WTC11 (cell line): ENCODE data around the gene BPTF. TPM values are rescaled to one million over a fixed set of nuclear protein-coding genes. Genes with fewer than 3 reads are reported as not detected.
A peak's percentile ranks its signal among the peaks of the same experiment; 100 is the strongest.

ENCODE experiments used
- ATAC-seq: fragments of 200-7000 bp; cut with Tn5 transposase; 2 replicates; pipeline ENCODE4 v1.10.0; 2021; ENCODE audit warnings: mild to moderate bottlenecking, moderate library complexity
- CTCF ChIA-PET: fragments of 300-600 bp; sonication (Branson Sonifier 250); formaldehyde crosslinking; loops from one replicate; lab custom pipeline; 2021; ENCODE audit warnings: antibody characterized with exemption; lab: Charles Lee
- POLR2A ChIA-PET: fragments of 350-600 bp; sonication (Branson Sonifier 250); formaldehyde crosslinking; loops from one replicate; lab custom pipeline; 2021; ENCODE audit warnings: antibody characterized with exemption; lab: Charles Lee
- DNase-seq: peaks from one replicate; pipeline ENCODE4 v3.0.0; 2021; ENCODE audit warnings: low spot score
- H3K27ac Mint-ChIP-seq: 2 replicates; pipeline ENCODE4 v1.8.0; 2021; ENCODE audit warnings: mixed read lengths
- H3K27me3 Mint-ChIP-seq: 2 replicates; pipeline ENCODE4 v1.8.0; 2021; ENCODE audit warnings: low read depth, mild to moderate bottlenecking, moderate library complexity, mixed read lengths
- H3K36me3 Mint-ChIP-seq: 2 replicates; pipeline ENCODE4 v1.8.0; 2021; ENCODE audit warnings: mixed read lengths
- H3K4me1 Mint-ChIP-seq: 2 replicates; pipeline ENCODE4 v1.8.0; 2022; ENCODE audit warnings: mixed read lengths
- H3K4me3 Mint-ChIP-seq: 2 replicates; pipeline ENCODE4 v1.8.0; 2021; ENCODE audit warnings: mild to moderate bottlenecking, moderate library complexity, mixed read lengths
- H3K9me3 Mint-ChIP-seq: 2 replicates; pipeline ENCODE4 v1.8.0; 2021; ENCODE audit warnings: mixed read lengths
- AR ChIP-seq: fragments of 250-450 bp; sonication (Bioruptor Pico); IDR thresholded peaks from 2 replicates; pipeline ENCODE4 v1.9.0; 2021; ENCODE audit warnings: mild to moderate bottlenecking
- ARID4B ChIP-seq: sonication (generic); formaldehyde crosslinking; IDR thresholded peaks from 2 replicates; pipeline ENCODE4 v1.8.0; 2023; ENCODE audit warnings: missing genetic modification reagents, mild to moderate bottlenecking, borderline replicate concordance
- ATF3 ChIP-seq: sonication (generic); formaldehyde crosslinking; conservative IDR thresholded peaks from 2 replicates; pipeline ENCODE4 v1.8.1; 2022; ENCODE audit warnings: mild to moderate bottlenecking, missing genetic modification reagents
- CBFB ChIP-seq: sonication (generic); formaldehyde crosslinking; IDR thresholded peaks from 2 replicates; pipeline ENCODE4 v1.8.1; 2022; ENCODE audit warnings: mild to moderate bottlenecking, low read depth, missing genetic modification reagents
- CREM ChIP-seq: sonication (generic); formaldehyde crosslinking; IDR thresholded peaks from 2 replicates; pipeline ENCODE4 v1.8.1; 2022; ENCODE audit warnings: mild to moderate bottlenecking, missing genetic modification reagents, moderate library complexity
- E2F4 ChIP-seq: sonication (generic); formaldehyde crosslinking; IDR thresholded peaks from 2 replicates; pipeline ENCODE4 v1.8.1; 2022; ENCODE audit warnings: low read depth, mild to moderate bottlenecking, moderate library complexity, missing genetic modification reagents, borderline replicate concordance
- ETV6 ChIP-seq: sonication (generic); formaldehyde crosslinking; IDR thresholded peaks from 2 replicates; pipeline ENCODE4 v1.8.1; 2022; ENCODE audit warnings: mild to moderate bottlenecking, missing genetic modification reagents
- FOXJ3 ChIP-seq: sonication (generic); formaldehyde crosslinking; IDR thresholded peaks from 2 replicates; pipeline ENCODE4 v1.9.0; 2021; ENCODE audit warnings: missing genetic modification reagents, mild to moderate bottlenecking, borderline replicate concordance
- FOXK1 ChIP-seq: sonication (generic); formaldehyde crosslinking; IDR thresholded peaks from 2 replicates; pipeline ENCODE4 v1.8.0; 2022; ENCODE audit warnings: mild to moderate bottlenecking, moderate library complexity, missing genetic modification reagents
- IRF2 ChIP-seq: sonication (generic); formaldehyde crosslinking; IDR thresholded peaks from 2 replicates; pipeline ENCODE4 v1.8.0; 2022; ENCODE audit warnings: low read depth, missing genetic modification reagents, borderline replicate concordance
- MYBL2 ChIP-seq: sonication (generic); formaldehyde crosslinking; IDR thresholded peaks from 2 replicates; pipeline ENCODE4 v1.8.1; 2023; ENCODE audit warnings: mild to moderate bottlenecking, moderate library complexity, missing genetic modification reagents
- PREB ChIP-seq: sonication (generic); formaldehyde crosslinking; IDR thresholded peaks from 2 replicates; pipeline ENCODE4 v1.8.1; 2022; ENCODE audit warnings: mild to moderate bottlenecking, missing genetic modification reagents, moderate library complexity, borderline replicate concordance
- RELA ChIP-seq: sonication (generic); formaldehyde crosslinking; IDR thresholded peaks from 2 replicates; pipeline ENCODE4 v1.8.1; 2022; ENCODE audit warnings: missing genetic modification reagents, mild to moderate bottlenecking, borderline replicate concordance
- RORB ChIP-seq: fragments of 250-450 bp; sonication (Bioruptor Pico); IDR thresholded peaks from 2 replicates; pipeline ENCODE4 v1.9.0; 2021; ENCODE audit warnings: mild to moderate bottlenecking
- SP1 ChIP-seq: sonication (generic); formaldehyde crosslinking; conservative IDR thresholded peaks from 2 replicates; pipeline ENCODE4 v1.8.1; 2022; ENCODE audit warnings: missing genetic modification reagents
- STAT6 ChIP-seq: sonication (generic); formaldehyde crosslinking; conservative IDR thresholded peaks from 2 replicates; pipeline ENCODE4 v1.8.1; 2023; ENCODE audit warnings: mild to moderate bottlenecking, low read depth, missing genetic modification reagents, moderate library complexity
- TEAD4 ChIP-seq: sonication (generic); formaldehyde crosslinking; IDR thresholded peaks from 2 replicates; pipeline ENCODE4 v1.8.0; 2022; ENCODE audit warnings: mild to moderate bottlenecking, missing genetic modification reagents
- ZBTB43 ChIP-seq: sonication (generic); formaldehyde crosslinking; IDR thresholded peaks from 2 replicates; pipeline ENCODE4 v1.8.1; 2023; ENCODE audit warnings: mild to moderate bottlenecking, missing genetic modification reagents
- ZNF138 ChIP-seq: sonication (generic); formaldehyde crosslinking; conservative IDR thresholded peaks from 2 replicates; pipeline ENCODE4 v1.8.1; 2022; ENCODE audit warnings: mild to moderate bottlenecking, moderate library complexity, missing genetic modification reagents
- ZNF219 ChIP-seq: sonication (generic); formaldehyde crosslinking; IDR thresholded peaks from 2 replicates; pipeline ENCODE4 v1.8.0; 2023; ENCODE audit warnings: missing genetic modification reagents, mild to moderate bottlenecking, borderline replicate concordance
- ZNF232 ChIP-seq: sonication (generic); formaldehyde crosslinking; IDR thresholded peaks from 2 replicates; pipeline ENCODE4 v1.8.0; 2022; ENCODE audit warnings: mild to moderate bottlenecking, missing genetic modification reagents
- ZNF317 ChIP-seq: sonication (generic); formaldehyde crosslinking; IDR thresholded peaks from 2 replicates; pipeline ENCODE4 v1.8.1; 2023; ENCODE audit warnings: low read depth, mild to moderate bottlenecking, moderate library complexity, missing genetic modification reagents, borderline replicate concordance
- total RNA-seq: library from RNA; stranded (reverse); gene quantifications from 3 replicates; pipeline ENCODE4 v1.2.3, GENCODE V29; 2021

The BPTF gene
- total RNA-seq, 1 experiment from 2014 or later, result 178 TPM

GRCh38 chr17:67993153-67993997, 168.1 kb downstream of the BPTF start:
- POLR2A ChIA-PET, result interaction anchor here (0.5 to 1.0 kb wide), 3 partner anchors 10 to 27 kb away, joined by 4 to 6 read pairs (median 5); no protein-coding TSS in a partner anchor
- no peak for TF ChIP-seq ZNF317 (CRISPR knock-in tag)
- TF ChIP-seq FOXJ3, result no peak
- TF ChIP-seq RELA (CRISPR knock-in tag), result no peak
- no peak for TF ChIP-seq ZNF138
- TF ChIP-seq CBFB (CRISPR knock-in tag), result no peak
- no peak for TF ChIP-seq ARID4B (CRISPR knock-in tag)
- no peak for TF ChIP-seq TEAD4
- peak; percentile 50; the same call in 1 of the 2 replicates for TF ChIP-seq SP1 (CRISPR knock-in tag)
- no peak for TF ChIP-seq ZNF232 (CRISPR knock-in tag)
- no peak for TF ChIP-seq ZBTB43 (CRISPR knock-in tag)
- no peak; the same call in 1 of the 2 replicates for TF ChIP-seq MYBL2 (CRISPR knock-in tag)
- TF ChIP-seq ZNF219 (CRISPR knock-in tag), result no peak
- TF ChIP-seq PREB (CRISPR knock-in tag), result no peak
- TF ChIP-seq RORB (CRISPR knock-in tag), result no peak
- no peak for TF ChIP-seq IRF2 (CRISPR knock-in tag)
- TF ChIP-seq ETV6, result no peak
- no peak for TF ChIP-seq AR
- no peak for TF ChIP-seq STAT6 (CRISPR knock-in tag)
- TF ChIP-seq ATF3 (CRISPR knock-in tag), result no peak
- peak; percentile 1; the same call in 1 of the 2 replicates for TF ChIP-seq FOXK1
- no peak for TF ChIP-seq E2F4
- 0 out of 2 replicates have a peak, but pooled peaks have one; percentile 20 for TF ChIP-seq CREM (CRISPR knock-in tag)

More at GRCh38 chr17:67993153-67993997, 168.1 kb downstream of the BPTF start:
- peak overlapping the region; percentile 56 for H3K27ac Mint-ChIP-seq
- peak; percentile 76 for DNase-seq
- peaks cover 21% of the 10 kb centered on the region for H3K4me1 Mint-ChIP-seq
- CTCF ChIA-PET, result interaction anchor here (0.5 to 1.6 kb wide), 3 partner anchors 19 to 131 kb away, joined by 3 to 5 read pairs (median 3); no protein-coding TSS in a partner anchor
- peak overlapping the region; percentile 95 for H3K4me3 Mint-ChIP-seq
- H3K9me3 Mint-ChIP-seq, result no peaks in the 10 kb centered on the region
- 0 out of 2 replicates have a peak, but pooled peaks cover 3% of the 10 kb centered on the region for H3K36me3 Mint-ChIP-seq
- ATAC-seq, result peak; percentile 66
- peaks cover 25% of the 10 kb centered on the region for H3K27me3 Mint-ChIP-seq
